Kasumi-1 (cell line): ENCODE measurements around the gene CCHCR1.

ENCODE experiments used
- DNase-seq, 2 experiments: peaks; one replicate each; lab custom pipeline; 2025; lab: John Stamatoyannopoulos, UW

CCHCR1 gene

DNA sequence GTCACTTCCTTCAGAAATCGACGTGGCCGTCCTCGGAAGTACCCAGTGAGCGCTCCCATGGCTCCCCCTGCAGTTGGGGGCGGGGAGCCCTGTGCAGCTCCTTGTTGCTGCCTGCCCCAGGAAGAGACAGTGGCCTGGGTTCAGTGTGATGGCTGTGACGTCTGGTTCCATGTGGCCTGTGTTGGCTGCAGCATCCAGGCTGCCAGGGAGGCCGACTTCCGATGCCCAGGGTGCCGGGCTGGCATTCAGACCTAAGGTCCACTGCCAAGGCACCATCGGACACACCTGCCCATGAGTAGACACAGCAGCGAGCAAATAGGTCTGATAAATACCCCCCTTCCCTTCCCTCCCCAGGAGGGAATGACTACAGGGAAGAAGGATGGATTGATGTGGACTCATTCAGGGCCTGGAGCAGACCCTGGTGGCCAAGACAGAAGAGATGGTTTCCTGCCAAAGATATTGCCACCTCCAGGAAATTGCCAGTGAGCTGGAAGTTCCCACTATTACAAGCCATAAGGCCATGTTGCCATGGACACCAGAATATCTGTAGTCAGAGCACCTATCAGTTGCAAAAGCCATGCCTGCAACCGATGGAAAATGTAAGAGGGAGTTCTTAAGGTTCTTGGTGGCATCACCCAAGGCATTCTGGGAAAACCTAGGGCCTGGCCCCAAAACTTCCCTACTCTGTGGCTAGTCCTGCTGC is 5.0 kb upstream of the CCHCR1 start:
- no peak for DNase-seq

DNA sequence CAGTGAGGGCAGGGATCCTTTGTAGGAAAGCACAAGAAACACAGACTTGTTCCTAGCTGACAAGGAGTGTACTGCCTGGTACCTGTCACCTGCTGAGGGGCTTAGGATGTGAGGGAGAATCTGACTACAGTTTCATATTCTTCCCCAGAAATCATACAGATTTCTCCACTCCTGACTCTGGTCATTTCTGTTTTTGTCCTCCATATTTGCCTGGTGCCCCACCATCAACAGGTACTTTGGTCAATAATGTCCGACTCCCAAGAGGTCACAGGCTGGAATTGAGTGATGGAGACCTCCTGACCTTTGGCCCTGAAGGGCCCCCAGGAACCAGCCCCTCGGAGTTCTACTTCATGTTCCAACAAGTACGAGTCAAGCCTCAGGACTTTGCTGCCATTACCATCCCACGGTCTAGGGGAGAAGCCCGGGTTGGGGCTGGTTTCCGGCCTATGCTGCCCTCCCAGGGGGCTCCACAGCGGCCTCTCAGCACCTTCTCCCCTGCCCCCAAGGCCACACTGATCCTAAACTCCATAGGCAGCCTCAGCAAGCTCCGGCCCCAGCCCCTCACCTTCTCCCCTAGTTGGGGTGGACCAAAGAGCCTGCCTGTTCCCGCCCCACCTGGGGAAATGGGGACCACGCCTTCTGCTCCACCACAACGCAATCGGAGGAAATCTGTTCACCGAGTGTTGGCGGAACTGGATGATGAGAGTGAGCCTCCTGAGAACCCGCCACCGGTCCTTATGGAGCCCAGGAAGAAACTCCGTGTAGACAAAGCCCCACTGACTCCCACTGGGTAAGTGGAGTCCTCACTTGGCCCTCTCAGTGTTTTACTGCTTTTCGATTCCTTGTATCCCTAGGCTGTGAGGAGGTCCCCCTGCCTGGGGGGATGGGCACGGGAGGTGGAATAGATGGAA is 3.9 kb upstream of the CCHCR1 start:
- DNase-seq, result no peak

DNA sequence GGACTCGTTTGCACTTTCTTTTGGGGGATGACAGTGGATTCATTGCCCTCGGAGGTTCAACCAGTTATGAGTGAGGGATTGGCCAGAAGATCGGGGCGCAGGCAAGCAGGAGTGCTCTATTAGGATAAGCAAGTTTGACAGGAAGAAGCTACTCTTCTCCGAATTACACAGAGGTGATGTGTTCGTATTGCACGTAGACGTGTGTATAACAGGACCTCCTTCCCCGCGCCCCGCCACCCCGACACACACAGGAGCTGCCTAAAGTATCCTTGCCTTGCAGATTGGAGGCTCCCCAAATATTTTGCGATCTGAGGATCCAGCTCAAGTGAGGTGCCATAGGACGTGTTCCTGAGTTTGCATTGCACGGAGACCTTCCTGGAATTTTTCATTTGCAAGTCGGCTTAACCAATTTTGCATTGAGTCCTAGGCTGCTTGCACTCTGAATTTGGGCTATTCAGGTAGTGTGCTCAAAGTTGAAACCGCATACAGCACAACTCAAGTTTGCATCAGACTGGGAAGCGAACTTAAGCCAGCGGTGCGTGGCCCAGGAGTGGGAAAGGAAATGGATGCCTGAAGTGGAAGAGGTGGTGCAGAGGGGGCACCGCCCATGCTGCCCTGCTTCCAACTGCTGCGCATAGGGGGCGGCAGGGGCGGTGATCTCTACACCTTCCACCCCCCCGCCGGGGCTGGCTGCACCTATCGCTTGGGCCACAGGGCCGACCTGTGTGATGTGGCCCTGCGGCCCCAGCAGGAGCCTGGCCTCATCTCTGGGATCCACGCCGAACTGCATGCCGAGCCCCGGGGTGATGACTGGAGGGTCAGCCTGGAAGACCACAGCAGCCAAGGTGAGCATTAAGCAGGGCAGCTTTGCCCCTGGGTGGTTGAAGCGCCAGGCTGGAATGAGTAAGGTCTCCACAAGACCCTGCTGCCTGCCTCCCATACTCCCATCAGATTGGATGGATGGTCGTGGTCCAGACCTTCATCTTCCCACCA is 1.6 kb upstream of the CCHCR1 start:
- peak; percentile 35 to 52 for DNase-seq

DNA sequence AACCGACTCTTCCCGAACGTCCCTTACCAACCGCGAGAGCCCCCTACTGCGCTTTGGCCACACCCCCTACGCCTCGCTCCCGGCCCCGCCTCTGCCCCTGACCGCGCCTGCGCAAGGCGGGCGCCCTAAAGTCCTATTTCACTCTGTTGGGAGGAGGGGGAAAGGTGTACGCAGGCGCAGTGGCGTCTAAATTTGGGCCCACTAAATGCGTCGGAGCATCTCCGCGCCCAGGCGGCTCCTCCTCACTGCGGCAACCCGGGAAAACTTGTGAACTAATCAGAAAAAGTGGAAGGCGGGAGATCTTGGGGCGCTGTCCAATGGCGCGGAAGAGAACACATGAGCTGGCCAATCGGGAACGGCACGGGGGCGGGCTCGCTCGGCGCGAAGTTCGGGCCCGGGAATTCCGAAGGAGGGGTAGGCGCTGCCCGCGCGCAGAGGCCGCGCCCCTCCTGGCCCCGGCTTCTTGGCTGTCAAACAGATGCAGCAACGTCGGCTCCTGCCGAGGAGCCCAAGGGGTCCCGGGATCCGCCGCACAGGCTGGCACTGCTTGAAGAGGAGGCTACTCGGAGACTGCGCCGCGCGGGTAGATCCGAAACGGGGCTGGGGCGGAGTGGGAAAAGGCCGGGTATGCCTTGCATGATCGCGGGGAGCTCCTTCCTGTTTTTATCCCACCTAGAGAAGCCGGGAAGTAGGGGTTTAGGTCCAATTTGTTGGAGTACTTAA is 699 bp upstream of the CCHCR1 start, which contains the start of gene TCF19:
Gene TCF19, plus strand, starts transcription at position 450 of the 723 bp plus-strand sequence. CDS start 881 bp downstream, outside the sequence.
- peak; percentile 98 to 99 for DNase-seq

DNA sequence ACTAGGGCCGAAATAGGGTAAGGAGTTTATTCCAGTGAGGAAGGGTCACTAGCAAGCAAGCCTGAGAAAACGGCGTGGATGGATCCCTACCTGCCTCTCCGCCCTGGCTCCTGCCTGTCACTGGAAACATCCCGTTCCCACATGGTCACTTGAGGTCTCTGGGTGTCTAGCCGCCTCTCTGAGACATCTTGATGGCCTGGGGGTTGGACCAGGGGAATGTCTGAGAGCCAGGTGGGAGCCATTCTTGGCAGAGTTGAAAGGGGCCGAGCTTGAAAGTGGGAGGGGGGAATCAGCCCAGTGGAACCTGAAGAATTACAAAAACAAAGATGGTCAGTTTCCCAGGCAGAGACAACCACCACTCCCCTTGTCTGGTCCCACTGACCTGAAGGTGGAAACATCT is 961 bp downstream of the CCHCR1 start:
- no peak for DNase-seq

DNA sequence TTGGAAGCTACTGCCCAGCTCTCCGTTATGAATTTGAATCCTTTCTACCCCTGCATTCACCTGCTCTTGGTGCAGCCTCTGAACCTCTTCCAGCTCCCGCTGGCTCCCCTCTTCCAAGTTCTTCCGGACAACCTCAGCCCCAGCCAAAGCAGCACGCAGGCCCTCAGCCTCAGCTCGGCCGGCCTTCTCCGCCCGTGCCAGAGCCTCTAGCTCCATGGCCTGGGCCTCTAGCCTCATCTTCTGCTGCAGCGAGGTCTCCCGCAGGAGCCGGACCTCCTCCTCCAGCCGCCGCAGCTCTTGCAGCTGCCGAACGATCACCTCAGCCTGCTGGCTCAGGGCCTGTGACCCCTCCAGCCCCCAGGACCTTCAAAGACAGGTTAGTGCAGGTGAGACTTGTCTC is 3.2 kb downstream of the CCHCR1 start:
- DNase-seq, result no peak

DNA sequence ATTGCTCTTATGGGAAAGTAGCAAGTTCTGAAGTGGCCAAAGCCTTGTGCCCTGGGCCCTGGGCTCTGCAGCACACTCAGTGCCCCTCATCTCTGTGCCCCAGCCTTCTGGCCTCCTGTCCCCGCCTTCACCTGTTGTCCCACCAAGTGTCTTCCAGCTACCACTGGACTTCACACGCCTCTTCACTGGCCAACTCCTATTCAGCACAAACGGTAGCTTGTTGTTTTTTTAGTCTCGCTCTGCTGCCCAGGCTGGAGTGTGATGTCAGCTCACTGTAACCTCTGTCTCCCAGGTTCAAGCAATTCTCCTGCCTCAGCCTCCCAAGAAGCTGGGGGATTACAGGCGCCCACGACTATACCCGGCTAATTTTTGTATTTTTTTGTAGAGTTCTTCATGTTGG is 4.8 kb downstream of the CCHCR1 start:
- DNase-seq, result no peak

DNA sequence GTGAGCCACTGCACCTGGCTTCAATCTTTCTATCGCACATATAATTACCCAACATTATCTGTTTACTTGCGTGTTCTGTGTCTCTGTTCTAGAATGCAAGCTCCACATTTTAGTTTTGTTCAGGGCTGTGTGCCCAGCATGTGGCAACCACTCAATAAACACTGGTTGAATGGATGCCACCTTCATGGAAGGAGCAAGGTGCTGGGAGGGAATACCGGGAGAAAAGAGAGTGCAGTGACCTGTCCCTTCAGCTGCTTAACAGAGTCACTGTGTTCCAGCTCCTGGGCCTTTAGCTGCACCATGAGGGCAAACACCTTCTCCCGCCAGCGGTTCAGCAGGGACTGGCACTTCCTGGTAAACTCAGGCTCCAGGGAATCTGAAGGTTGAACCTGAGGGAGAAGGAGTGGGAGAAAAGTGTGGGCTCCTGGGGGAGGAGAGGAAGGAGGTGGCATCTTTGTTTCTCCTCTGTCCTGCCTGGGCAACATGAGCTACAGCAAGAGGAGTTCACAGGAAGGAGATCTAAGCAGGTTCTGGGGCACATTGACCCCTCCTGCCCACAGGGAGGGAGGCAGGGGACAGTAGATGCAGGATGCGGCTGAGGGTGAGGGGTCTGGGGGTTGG is 7.7 kb downstream of the CCHCR1 start:
- no peak for DNase-seq

DNA sequence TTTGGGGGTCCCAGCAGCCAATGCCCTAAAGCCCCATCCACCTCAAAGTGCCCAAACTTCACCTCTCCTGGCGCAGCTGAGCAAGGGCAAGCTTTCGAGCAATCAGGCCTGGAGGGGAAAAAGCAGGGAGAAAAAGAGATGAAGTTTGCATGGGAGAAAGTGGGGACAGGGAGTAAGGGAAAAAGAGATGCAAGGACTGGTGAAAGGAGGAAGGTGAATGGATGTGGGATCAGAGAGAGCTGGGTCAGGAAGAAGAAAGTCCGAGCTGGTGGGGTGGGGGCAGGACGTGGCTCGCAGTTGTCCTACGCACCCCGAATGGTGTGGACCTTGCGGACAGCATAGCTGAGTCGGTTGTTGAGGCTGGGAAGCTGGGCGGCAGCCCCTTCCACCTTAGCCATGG is 12.2 kb downstream of the CCHCR1 start:
- no peak for DNase-seq

DNA sequence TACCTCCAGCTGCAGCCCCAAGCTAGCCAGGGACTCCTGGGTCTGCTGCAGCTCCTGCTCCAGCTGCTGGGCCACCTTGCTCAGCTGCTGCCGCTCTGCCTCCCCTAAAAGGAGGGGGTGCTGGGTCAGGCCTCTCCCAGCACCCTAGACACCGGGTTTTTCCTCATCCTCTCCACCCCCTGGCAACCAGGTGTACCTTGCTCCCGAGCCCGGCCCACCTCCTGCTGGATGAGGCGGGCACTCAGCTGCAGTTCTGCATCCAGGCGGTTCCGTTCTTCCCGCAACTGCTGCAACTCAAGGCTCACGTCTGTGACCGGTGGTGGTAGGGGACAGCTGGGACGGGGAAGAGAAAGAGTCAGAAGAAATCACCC is 12.6 kb downstream of the CCHCR1 start:
- DNase-seq, result no peak

DNA sequence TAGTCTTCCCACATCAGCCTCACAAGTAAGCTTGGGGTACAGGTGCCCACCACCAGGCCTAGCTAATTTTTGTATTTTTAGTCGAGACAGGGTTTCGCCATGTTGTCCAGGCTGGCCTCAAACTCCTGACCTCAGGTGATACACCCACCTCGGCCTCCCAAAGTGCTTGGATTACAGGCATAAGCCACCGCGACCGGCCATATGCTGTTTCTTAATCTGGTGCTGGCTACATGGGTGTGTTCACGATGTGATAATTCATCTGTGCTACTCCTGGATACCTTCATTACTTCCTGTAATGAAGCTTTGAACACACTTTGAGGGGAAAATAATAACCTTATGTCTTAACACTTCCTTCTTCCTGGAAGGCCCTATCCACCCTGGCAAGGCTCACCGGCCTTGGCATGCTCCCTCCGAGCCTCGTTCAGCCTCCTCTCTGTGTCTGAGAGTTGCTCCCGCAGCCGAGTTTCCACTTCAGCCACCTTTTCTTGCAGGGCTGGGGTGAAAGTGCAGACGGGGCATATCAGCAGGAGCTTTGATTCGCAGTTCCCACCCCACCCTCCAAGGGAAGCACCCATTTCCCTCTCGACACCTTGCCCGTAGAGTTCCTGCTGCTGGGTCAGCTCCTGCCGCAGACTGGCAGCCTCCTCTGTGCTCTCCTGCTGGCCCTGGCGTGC is 13.2 kb downstream of the CCHCR1 start:
- no peak for DNase-seq

DNA sequence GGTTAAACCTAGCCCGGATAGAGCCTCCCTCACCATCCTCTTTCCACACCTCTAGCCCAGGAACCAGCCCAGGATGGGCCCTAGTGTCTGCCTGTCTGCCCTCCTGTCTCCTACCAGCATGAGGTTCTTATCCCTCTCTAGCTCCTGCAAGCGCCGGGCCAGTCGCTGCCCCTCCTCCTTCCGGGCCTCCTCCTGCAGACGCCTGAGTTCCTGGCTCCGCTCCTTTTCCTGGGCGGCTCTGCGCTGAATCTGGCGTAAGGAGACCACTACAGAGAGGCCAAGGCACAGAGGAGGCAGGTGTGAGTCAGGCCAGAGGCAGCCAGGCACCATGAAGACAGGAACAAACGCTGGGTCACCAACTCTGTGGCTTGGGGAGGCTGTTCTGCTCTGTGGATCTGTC is 14.5 kb downstream of the CCHCR1 start:
- no peak for DNase-seq

DNA sequence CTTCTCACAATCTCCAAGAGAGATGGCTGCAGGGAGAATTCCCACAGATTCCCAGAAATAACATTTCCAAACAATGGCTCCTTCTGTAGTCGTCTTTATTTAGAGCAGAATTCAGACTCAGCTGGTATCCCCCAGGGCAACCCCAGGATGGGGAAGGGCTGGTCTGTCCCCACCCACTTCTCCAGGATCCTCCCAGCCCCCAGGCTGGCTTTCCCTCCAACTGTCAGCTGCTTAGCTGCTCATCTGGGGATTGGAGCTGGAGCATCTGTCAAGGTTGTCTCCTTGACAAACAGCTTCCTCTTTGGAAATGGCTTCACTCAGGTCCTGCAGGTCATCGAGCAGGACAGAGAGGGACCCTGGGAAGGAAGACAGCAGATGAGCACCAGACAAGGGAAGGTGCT is 15.2 kb downstream of the CCHCR1 start:
- no peak for DNase-seq

DNA sequence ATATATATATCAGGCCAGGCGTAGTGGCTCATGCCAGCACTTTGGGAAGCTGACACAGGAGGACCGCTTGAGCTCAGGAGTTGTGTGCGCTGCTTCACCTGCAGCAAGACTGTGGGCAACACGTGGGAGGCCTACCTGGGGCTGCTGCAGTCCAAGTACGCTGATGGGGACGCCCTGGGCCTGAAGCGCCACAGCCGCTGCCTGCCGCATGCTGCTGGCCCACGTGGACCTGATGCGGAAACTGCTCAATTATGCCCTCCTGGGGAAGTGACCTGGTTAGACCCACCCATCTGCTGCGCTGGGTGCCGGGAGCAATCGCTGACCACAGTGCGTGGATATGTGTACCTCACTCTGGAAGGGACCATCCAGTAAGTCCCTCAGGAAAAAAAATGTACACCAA is 17.0 kb downstream of the CCHCR1 start:
- no peak for DNase-seq

DNA sequence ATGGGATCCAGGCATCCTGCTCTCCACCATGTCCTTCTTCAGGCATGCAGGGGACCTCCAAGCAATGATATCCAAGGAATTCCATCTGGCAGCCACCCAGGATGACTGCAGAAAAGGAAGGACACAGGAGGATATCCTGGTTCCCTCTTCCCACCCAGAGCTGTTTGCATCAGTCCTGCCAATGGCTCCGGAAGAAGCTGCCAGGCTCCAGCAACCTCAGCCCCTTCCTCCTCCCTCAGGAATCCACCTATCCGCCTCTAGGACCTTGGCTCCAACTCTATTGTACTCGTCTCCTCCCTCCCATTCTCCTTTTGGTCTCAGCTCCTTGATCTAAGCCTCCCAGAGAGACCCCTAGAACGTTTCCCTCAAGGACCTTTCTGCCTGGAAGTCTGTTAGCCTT is 18.0 kb downstream of the CCHCR1 start:
- no peak for DNase-seq

DNA sequence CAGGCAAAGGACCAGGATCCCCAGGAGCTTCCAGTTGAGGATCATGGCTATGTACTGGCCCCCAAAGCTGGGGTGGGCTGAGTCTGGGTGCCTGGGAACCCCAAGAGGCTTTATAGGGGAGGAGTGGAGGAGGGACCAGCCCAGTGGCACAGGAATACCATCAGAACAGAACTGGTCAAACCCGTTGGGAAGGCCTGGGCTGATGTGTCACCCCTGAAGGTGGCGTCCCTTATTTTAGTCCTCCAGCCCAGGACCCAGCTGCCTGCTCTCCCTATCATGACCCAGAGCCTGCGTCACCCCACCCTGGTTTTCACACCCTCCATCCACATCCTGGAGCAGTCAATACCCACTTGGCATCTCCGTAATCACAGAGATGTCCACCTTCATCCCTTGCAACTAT is 18.6 kb downstream of the CCHCR1 start, which contains the start of gene PSORS1C2:
Gene PSORS1C2, minus strand, starts transcription at position 85 of the 400 bp plus-strand sequence. Its CDS starts 40 bp downstream, at position 45.
- no peak for DNase-seq

DNA sequence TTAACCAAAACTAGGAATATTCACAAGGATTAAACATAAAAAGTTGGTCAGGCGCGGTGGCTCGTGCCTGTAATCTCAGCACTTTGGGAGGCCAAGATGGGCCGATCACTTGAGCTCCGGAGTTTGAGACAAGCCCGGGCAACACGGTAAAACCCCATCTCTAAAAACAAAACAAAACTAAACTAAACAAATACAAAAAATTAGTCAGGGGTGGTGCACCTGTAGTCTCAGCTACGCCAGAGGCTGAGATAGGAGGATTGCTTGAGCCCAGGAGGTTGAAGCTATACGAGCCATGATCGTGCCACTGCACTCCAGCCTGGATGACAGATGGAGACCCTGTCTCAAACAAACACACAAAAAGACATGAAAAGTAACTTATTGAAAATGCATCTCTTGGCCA is 21.9 kb downstream of the CCHCR1 start:
- DNase-seq, result no peak

DNA sequence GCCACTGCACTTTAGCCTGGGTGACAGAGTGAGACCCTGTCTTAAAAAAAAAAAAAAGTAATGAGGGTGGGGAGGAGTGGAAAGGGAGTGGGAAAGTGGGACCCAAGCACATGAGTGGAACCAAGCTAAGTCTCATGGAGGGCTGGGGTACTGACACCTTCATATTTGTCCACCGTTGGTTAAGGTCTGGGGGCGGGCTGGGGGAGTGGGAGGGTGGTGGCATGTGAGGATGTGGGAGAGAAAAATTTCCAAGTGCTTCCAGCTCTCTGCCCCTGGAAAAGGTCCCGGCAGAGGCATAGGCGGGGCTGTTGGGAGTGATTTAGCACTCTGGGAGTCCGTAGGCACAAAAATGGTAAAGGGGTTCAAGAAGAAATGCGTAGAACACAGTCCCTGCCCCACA is 24.8 kb downstream of the CCHCR1 start:
- no peak for DNase-seq

DNA sequence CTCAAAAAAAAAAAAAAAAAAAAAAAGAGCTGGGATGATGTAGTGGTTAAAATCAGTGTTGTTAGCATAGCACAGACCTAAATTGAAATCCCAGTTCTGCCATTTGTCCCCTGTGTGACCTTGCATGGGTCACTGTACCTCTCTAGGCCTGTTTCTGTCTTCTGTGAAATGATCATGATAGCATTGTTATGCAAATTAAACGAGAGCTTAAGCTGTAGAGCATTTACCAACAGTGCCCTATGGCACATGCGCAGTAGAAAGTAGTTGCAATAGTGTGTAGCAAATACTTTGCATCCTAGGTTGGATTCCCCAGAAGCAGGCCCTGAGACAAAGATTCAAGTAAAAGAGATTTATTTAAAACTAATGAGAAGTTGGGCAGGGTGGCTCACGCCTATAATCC is 26.0 kb downstream of the CCHCR1 start:
- DNase-seq, result no peak

DNA sequence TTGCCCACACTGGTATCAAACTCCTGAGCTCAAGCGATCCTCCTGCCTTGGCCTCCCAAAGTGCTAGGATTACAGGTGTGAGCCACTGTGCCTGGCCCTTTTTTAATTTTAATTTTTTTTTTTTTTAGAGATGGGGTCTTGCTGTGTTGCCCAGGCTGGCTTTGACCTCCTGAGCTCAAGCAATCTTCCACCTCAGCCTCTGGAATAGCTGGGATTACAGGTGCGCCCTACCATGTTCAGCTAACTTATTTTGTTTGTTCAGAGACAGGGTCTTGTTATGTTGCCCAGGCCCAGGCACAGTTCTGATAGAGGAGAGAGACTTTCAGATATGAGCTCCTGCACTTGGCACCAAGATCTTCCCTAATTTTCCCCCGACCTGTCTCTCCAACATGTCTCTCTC is 26.9 kb downstream of the CCHCR1 start:
- no peak for DNase-seq
